ENCODE data around the gene PSMA1. TPM values are rescaled to one million over a fixed set of nuclear protein-coding genes. Genes with fewer than 3 reads are reported as not detected.
"Not testable (repeated sequence)": the region's sequence is repeated elsewhere in the genome, so short reads cannot be mapped to it uniquely, and the experiment has no call there.

The PSMA1 gene
- 100 to 1,000 TPM; 143 to 176 (median 155) TPM for total RNA-seq
- 175 TPM for total RNA-seq (2013)

DNA sequence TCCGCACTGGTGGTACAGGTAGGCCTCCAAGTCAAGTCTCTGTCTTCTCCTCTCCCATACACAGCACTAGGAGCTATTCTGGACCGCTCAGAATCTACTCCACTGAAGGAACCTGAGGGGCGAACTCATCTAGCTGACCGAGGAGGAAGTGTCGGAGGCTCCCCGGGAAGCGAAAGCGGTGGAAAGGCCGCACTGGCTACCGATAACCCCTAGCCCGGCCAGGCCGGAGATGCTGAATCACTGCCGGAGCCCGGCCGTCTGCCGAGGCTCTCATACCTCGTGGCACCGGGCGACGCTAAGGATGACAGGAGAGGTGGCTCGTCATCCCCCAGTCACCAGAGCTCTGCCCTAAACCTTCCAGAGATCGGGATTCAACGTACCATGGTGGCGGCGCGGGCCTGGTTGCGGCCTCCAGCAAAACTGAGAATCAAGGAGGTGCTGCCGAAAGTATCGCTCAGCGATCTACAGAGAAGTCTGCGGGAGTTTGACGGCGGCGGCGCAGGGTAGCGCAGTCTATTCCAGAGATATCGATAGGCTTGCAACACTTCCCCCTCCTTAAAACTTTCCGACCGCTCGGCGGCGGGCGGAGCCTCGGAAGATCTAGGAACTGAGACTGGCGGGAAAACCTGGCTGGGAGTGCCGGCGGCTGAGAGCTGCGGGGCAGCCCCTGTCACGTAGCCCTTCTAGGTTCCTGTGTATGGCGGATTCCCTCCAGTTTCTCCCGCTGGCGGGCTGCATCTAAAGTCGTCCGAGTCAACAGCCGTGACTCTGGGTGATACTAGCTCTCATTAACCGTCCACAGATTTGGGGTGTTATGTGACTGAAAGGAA is at the start of gene PSMA1:
TSS of gene PSMA1 (minus strand) at position 470 of the 830 bp plus-strand sequence. CDS start at position 383, 87 bp downstream.
- Mint-ChIP-seq H3K36me3 (peaks cover 7% of the 10 kb centered on the region), H3K27me3 (ENCODE audit: low read depth in 2 of 2) (no peaks in the 10 kb centered on the region), H3K4me3 (peak within 1 kb of the TSS; percentile 97), H3K4me1 (peaks cover 26 to 28% of the 10 kb centered on the region in 2 donors), H3K27ac (peak within 1 kb of the TSS; percentile 95 to 97), H3K9me3 (no peaks in the 10 kb centered on the region)
- peak within 1 kb of the TSS; percentile 87 for H3K27ac ChIP-seq (ENCODE audit: low read length)
- DNase-seq (peak; percentile 86 to 94), ATAC-seq (peak; percentile 90 to 98 (median 94))
- peaks cover 6% of the 10 kb centered on the region for H3K4me1 ChIP-seq (ENCODE audit: control insufficient read depth, insufficient read depth, low read length)
- H3K27me3 ChIP-seq (ENCODE audit: control insufficient read depth, insufficient read depth, low read length): no peaks in the 10 kb centered on the region
- TF ChIP-seq, protein P1, sequence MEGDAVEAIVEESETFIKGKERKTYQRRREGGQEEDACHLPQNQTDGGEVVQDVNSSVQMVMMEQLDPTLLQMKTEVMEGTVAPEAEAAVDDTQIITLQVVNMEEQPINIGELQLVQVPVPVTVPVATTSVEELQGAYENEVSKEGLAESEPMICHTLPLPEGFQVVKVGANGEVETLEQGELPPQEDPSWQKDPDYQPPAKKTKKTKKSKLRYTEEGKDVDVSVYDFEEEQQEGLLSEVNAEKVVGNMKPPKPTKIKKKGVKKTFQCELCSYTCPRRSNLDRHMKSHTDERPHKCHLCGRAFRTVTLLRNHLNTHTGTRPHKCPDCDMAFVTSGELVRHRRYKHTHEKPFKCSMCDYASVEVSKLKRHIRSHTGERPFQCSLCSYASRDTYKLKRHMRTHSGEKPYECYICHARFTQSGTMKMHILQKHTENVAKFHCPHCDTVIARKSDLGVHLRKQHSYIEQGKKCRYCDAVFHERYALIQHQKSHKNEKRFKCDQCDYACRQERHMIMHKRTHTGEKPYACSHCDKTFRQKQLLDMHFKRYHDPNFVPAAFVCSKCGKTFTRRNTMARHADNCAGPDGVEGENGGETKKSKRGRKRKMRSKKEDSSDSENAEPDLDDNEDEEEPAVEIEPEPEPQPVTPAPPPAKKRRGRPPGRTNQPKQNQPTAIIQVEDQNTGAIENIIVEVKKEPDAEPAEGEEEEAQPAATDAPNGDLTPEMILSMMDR (IDR thresholded peaks at IDR 0.05): no peak
- peak within 1 kb of the TSS; percentile 77 for H3K4me3 ChIP-seq (ENCODE audit: low read length)
- intact Hi-C loops (cut with micrococcal nuclease): loop anchor here (1.0 to 5.0 kb wide), 6 partner anchors 21 to 385 kb away; partner anchors contain the start of genes COPB1 and PDE3B
- H3K9me3 ChIP-seq (ENCODE audit: control insufficient read depth, insufficient read depth, low read length): no peaks in the 10 kb centered on the region
- H3K36me3 ChIP-seq (ENCODE audit: control insufficient read depth, insufficient read depth, low read length): peaks cover 20% of the 10 kb centered on the region
- under 1% methylated on average over 56 of the region's 56 CpGs for WGBS (ENCODE audit: insufficient coverage)

DNA sequence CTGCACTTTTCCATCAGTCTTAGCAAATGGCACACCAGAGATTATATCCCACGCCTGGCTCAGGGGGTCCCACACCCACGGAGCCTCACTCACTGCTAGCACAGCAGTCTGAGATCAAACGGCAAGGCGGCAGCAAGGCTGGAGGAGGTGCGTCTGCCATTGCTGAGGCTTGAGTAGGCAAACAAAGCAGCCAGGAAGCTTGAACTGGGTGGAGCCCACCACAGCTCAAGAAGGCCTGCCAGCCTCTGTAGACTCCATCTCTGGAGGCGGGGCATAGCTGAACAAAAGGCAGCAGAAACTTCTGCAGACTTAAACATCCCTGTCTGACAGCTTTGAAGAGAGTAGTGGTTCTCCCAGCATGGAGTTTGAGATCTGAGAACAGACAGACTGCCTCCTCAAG is 49.3 kb upstream of the PSMA1 start:
- DNase-seq: peak; percentile 17 to 60
- H3K9me3 ChIP-seq (ENCODE audit: control insufficient read depth, insufficient read depth, low read length); ATAC-seq; H3K36me3 ChIP-seq (ENCODE audit: control insufficient read depth, insufficient read depth, low read length); H3K4me3 ChIP-seq (ENCODE audit: low read length); H3K27me3 ChIP-seq (ENCODE audit: control insufficient read depth, insufficient read depth, low read length); H3K27ac ChIP-seq (ENCODE audit: low read length); H3K27me3 Mint-ChIP-seq (ENCODE audit: low read depth in 2 of 2); intact Hi-C loops (cut with micrococcal nuclease); H3K9me3 Mint-ChIP-seq: not testable (repeated sequence)
- Mint-ChIP-seq H3K4me1 (peaks cover 15 to 22% of the 10 kb centered on the region in 2 donors), H3K4me3 (peak overlapping the region; percentile 11), H3K36me3 (peaks cover 25% of the 10 kb centered on the region), H3K27ac (peak overlapping the region; percentile 2 to 19)
- peaks cover 10% of the 10 kb centered on the region for H3K4me1 ChIP-seq (ENCODE audit: control insufficient read depth, insufficient read depth, low read length)
- WGBS (ENCODE audit: insufficient coverage): 68% methylated on average over 6 of the region's 6 CpGs

DNA sequence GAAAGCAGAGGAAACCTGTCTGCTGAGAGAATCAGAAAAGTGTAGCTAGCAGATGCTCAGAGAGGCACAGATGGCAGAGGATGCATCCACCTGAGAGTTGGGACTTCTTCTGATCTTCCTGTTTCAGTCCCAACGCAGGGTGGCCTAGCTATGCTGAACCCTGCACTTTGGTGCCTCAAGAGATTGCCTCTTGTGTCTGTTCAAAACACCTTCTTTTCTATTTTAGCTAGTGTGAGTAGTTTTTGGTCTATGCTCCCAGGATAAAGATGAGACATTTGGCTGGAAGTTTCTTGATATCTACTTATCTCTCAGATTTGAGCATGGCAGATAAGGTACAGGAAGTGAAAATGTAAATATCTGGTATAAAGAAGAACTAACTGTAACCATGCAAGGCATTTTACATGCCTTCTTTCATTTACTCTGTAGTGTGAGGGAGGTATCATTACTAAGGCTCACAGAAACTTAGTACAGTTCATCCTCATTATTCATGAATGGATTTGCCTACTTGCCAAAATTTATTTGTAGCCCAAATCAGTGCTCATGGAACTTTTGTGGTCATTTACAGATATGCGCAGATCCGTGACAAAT is 47.0 kb upstream of the PSMA1 start:
- Mint-ChIP-seq H3K4me3 (no peak overlapping the region), H3K9me3 (no peaks in the 10 kb centered on the region), H3K4me1 (peaks cover 15 to 22% of the 10 kb centered on the region in 2 donors), H3K27me3 (ENCODE audit: low read depth in 2 of 2) (no peaks in the 10 kb centered on the region), H3K36me3 (peaks cover 7% of the 10 kb centered on the region), H3K27ac (no peak overlapping the region)
- DNase-seq (no peak), ATAC-seq (no peak)
- Histone ChIP-seq H3K9me3 (ENCODE audit: control insufficient read depth, insufficient read depth, low read length) (peaks cover 3% of the 10 kb centered on the region), H3K4me3 (ENCODE audit: low read length) (no peak overlapping the region), H3K27me3 (ENCODE audit: control insufficient read depth, insufficient read depth, low read length) (no peaks in the 10 kb centered on the region), H3K4me1 (ENCODE audit: control insufficient read depth, insufficient read depth, low read length) (peaks cover 10% of the 10 kb centered on the region), H3K36me3 (ENCODE audit: control insufficient read depth, insufficient read depth, low read length) (no peaks in the 10 kb centered on the region), H3K27ac (ENCODE audit: low read length) (no peak overlapping the region)
- WGBS (ENCODE audit: insufficient coverage): 94% methylated on average over 3 of the region's 3 CpGs
- TF ChIP-seq, protein P1 (IDR thresholded peaks at IDR 0.05): no peak
- intact Hi-C loops (cut with micrococcal nuclease): no loop called here

- TF ChIP-seq, protein P1 (IDR thresholded peaks at IDR 0.05): no peak
- Histone ChIP-seq H3K27me3 (ENCODE audit: control insufficient read depth, insufficient read depth, low read length) (no peaks in the 10 kb centered on the region), H3K4me3 (ENCODE audit: low read length) (no peak overlapping the region), H3K36me3 (ENCODE audit: control insufficient read depth, insufficient read depth, low read length) (no peaks in the 10 kb centered on the region), H3K27ac (ENCODE audit: low read length) (no peak overlapping the region), H3K4me1 (ENCODE audit: control insufficient read depth, insufficient read depth, low read length) (peaks cover 10% of the 10 kb centered on the region), H3K9me3 (ENCODE audit: control insufficient read depth, insufficient read depth, low read length) (peaks cover 3% of the 10 kb centered on the region)
- no peaks in the 10 kb centered on the region for H3K9me3 Mint-ChIP-seq
- DNase-seq (no peak), ATAC-seq (no peak)
- intact Hi-C loops (cut with micrococcal nuclease): no loop called here
- H3K4me3 Mint-ChIP-seq: no peak overlapping the region
- WGBS (ENCODE audit: insufficient coverage): 90% methylated on average over 3 of the region's 3 CpGs
- H3K4me1 Mint-ChIP-seq: peaks cover 16 to 22% of the 10 kb centered on the region in 2 donors
- H3K27ac Mint-ChIP-seq: no peak overlapping the region
- H3K36me3 Mint-ChIP-seq: peaks cover under 1% of the 10 kb centered on the region
- no peaks in the 10 kb centered on the region for H3K27me3 Mint-ChIP-seq (ENCODE audit: low read depth in 2 of 2)
These were observed 46.3 kb upstream of the PSMA1 start for GRCh38 chr11:14566331-14567063.
